OCI-LY1 (cell line): ENCODE measurements around the gene PDE1A.

Experiments
- H2AFZ ChIP-seq: fragments of 200-600 bp; sonication (generic), shearing (Covaris generic); 2 replicates; pipeline ENCODE4 v1.6.0; 2014; ENCODE audit warnings: antibody characterized with exemption, mild to moderate bottlenecking, low read length
- H3F3A ChIP-seq: fragments of 200-600 bp; sonication (generic), shearing (Covaris generic); 2 replicates; pipeline ENCODE4 v1.6.0; 2014; ENCODE audit warnings: mild to moderate bottlenecking, antibody characterized with exemption, low read length, moderate library complexity; ENCODE audit not compliant: insufficient read depth
- H3K27ac ChIP-seq: fragments of 200-600 bp; sonication (generic); 2 replicates; pipeline ENCODE4 v1.5.1; 2014; ENCODE audit warnings: low read length, mixed run types, mild to moderate bottlenecking, low read depth; ENCODE audit not compliant: poor library complexity, severe bottlenecking
- H3K27me3 ChIP-seq: fragments of 200-600 bp; sonication (generic); 2 replicates; pipeline ENCODE4 v1.6.0; 2014; ENCODE audit warnings: antibody characterized with exemption, mild to moderate bottlenecking, low read length, moderate library complexity; ENCODE audit not compliant: insufficient read depth
- H3K36me3 ChIP-seq: fragments of 200-600 bp; sonication (generic); 2 replicates; pipeline ENCODE4 v1.6.1; 2014; ENCODE audit warnings: mild to moderate bottlenecking, antibody characterized with exemption, low read length, moderate library complexity, mixed read lengths; ENCODE audit not compliant: insufficient read depth
- H3K4me1 ChIP-seq: fragments of 200-600 bp; sonication (generic); 2 replicates; pipeline ENCODE4 v1.5.1; 2014; ENCODE audit warnings: mild to moderate bottlenecking, low read length, moderate library complexity; ENCODE audit not compliant: insufficient read depth, severe bottlenecking
- H3K4me2 ChIP-seq: fragments of 200-600 bp; sonication (generic), shearing (Covaris generic); 2 replicates; pipeline ENCODE4 v1.6.1; 2014; ENCODE audit warnings: low read length
- H3K4me3 ChIP-seq: fragments of 200-600 bp; sonication (generic); 2 replicates; pipeline ENCODE4 v1.5.1; 2014; ENCODE audit warnings: low read length, low read depth, mild to moderate bottlenecking, mixed read lengths; ENCODE audit not compliant: poor library complexity, severe bottlenecking
- H3K79me2 ChIP-seq: fragments of 200-600 bp; shearing (Covaris generic); 2 replicates; pipeline ENCODE4 v1.6.1; 2016; ENCODE audit warnings: mixed run types, low read length, mixed read lengths; ENCODE audit not compliant: insufficient read depth
- H3K9ac ChIP-seq: fragments of 200-600 bp; sonication (generic), shearing (Covaris generic); 2 replicates; pipeline ENCODE4 v1.6.1; 2014; ENCODE audit warnings: mild to moderate bottlenecking, low read length, mixed read lengths
- H3K9me2 ChIP-seq: fragments of 200-600 bp; sonication (generic), shearing (Covaris generic); 2 replicates; pipeline ENCODE4 v1.6.1; 2014; ENCODE audit warnings: low read depth, mild to moderate bottlenecking, low read length, mixed read lengths
- H3K9me3 ChIP-seq: fragments of 200-600 bp; shearing (Covaris generic); 2 replicates; pipeline ENCODE4 v1.6.1; 2014; ENCODE audit warnings: low read length, mixed read lengths
- H4K20me1 ChIP-seq: fragments of 200-600 bp; sonication (generic), shearing (Covaris generic); 2 replicates; pipeline ENCODE4 v1.6.0; 2016; ENCODE audit warnings: mild to moderate bottlenecking, low read length; ENCODE audit not compliant: insufficient read depth
- CTCF ChIP-seq: fragments of 200-600 bp; sonication (generic), shearing (Covaris generic); IDR thresholded peaks from 2 replicates; pipeline ENCODE4 v1.5.1; 2017; ENCODE audit warnings: mild to moderate bottlenecking, antibody characterized with exemption, low read length, moderate library complexity, mixed read lengths
- EZH2 ChIP-seq: fragments of 200-600 bp; sonication (generic), shearing (Covaris generic); IDR thresholded peaks from 2 replicates; pipeline ENCODE4 v1.8.0; 2017; ENCODE audit warnings: borderline replicate concordance, mixed run types, mild to moderate bottlenecking, antibody characterized with exemption, low read length, moderate library complexity, mixed read lengths

The PDE1A gene

GRCh38 chr2:182220998-182221397 lies 205.8 kb downstream of the PDE1A start:
- H3F3A ChIP-seq, result no peaks in the 10 kb centered on the region

GRCh38 chr2:182220335-182220734 lies 206.5 kb downstream of the PDE1A start:
- no peaks in the 10 kb centered on the region for H3K36me3 ChIP-seq
- H4K20me1 ChIP-seq, result no peaks in the 10 kb centered on the region
- H3K27ac ChIP-seq, result no peak overlapping the region
- no peaks in the 10 kb centered on the region for H3F3A ChIP-seq
- H3K9me3 ChIP-seq, result no peaks in the 10 kb centered on the region
- H3K9me2 ChIP-seq, result no peaks in the 10 kb centered on the region
- H3K9ac ChIP-seq, result no peak overlapping the region
- H3K79me2 ChIP-seq, result no peaks in the 10 kb centered on the region
- no peak for TF ChIP-seq EZH2
- TF ChIP-seq CTCF, result no peak
- no peak overlapping the region for H3K4me3 ChIP-seq
- no peak overlapping the region for H2AFZ ChIP-seq
- no peaks in the 10 kb centered on the region for H3K27me3 ChIP-seq
- no peak overlapping the region for H3K4me2 ChIP-seq
- no peaks in the 10 kb centered on the region for H3K4me1 ChIP-seq

More at GRCh38 chr2:182220998-182221397, 205.8 kb downstream of the PDE1A start:
- no peaks in the 10 kb centered on the region for H3K9me3 ChIP-seq
- H3K27ac ChIP-seq, result no peak overlapping the region
- H3K4me3 ChIP-seq, result no peak overlapping the region
- H4K20me1 ChIP-seq, result no peaks in the 10 kb centered on the region
- H3K4me2 ChIP-seq, result no peak overlapping the region
- H3K79me2 ChIP-seq, result no peaks in the 10 kb centered on the region
- no peak overlapping the region for H3K9ac ChIP-seq
- no peaks in the 10 kb centered on the region for H3K36me3 ChIP-seq
- H3K4me1 ChIP-seq, result no peaks in the 10 kb centered on the region
- no peaks in the 10 kb centered on the region for H3K27me3 ChIP-seq
- H3K9me2 ChIP-seq, result no peaks in the 10 kb centered on the region
- TF ChIP-seq CTCF (no peak), EZH2 (no peak)
- no peak overlapping the region for H2AFZ ChIP-seq

- TF ChIP-seq EZH2 (no peak), CTCF (no peak)
- H3K36me3 ChIP-seq, result no peaks in the 10 kb centered on the region
- no peaks in the 10 kb centered on the region for H3F3A ChIP-seq
- H2AFZ ChIP-seq, result no peak overlapping the region
- H3K27me3 ChIP-seq, result no peaks in the 10 kb centered on the region
- H3K9me3 ChIP-seq, result no peaks in the 10 kb centered on the region
- H4K20me1 ChIP-seq, result no peaks in the 10 kb centered on the region
- no peak overlapping the region for H3K4me3 ChIP-seq
- H3K9ac ChIP-seq, result no peak overlapping the region
- no peaks in the 10 kb centered on the region for H3K9me2 ChIP-seq
- no peak overlapping the region for H3K4me2 ChIP-seq
- H3K27ac ChIP-seq, result no peak overlapping the region
- no peaks in the 10 kb centered on the region for H3K79me2 ChIP-seq
- no peaks in the 10 kb centered on the region for H3K4me1 ChIP-seq
Measured at GRCh38 chr2:182210669-182211068, 216.2 kb downstream of the PDE1A start.
